Brain microvascular endothelial cell (primary cell): ENCODE measurements around the gene GSN.

ENCODE experiments used
- DNase-seq: peaks from one replicate; pipeline ENCODE4 v3.0.0-alpha.2; 2020
- H3K27ac ChIP-seq: fragments of 250-450 bp; sonication (Bioruptor Pico); 2 replicates; pipeline ENCODE4 v1.5.1; 2020; ENCODE audit warnings: mild to moderate bottlenecking, moderate library complexity
- H3K27me3 ChIP-seq: fragments of 250-450 bp; sonication (Bioruptor Pico); replicated peaks from 2 replicates; pipeline ENCODE4 v1.5.1; 2020; ENCODE audit warnings: mild to moderate bottlenecking
- H3K36me3 ChIP-seq: fragments of 250-450 bp; sonication (Bioruptor Pico); replicated peaks from 2 replicates; pipeline ENCODE4 v1.5.1; 2020; ENCODE audit warnings: mild to moderate bottlenecking
- H3K4me3 ChIP-seq: 2 replicates; pipeline ENCODE4 v1.5.1; 2011; ENCODE audit warnings: low read depth, mild to moderate bottlenecking, control low read depth, low read length, moderate library complexity
- CTCF ChIP-seq: IDR thresholded peaks from 2 replicates; pipeline ENCODE4 v1.5.1; 2011; ENCODE audit warnings: low read depth, mild to moderate bottlenecking, moderate library complexity, low read length, control low read depth, inconsistent platforms; ENCODE audit errors: missing control alignments
- in situ Hi-C: cut with HindIII; loops from 2 replicates; pipeline ENCODE4 v1.10.0; 2017; ENCODE audit warnings: low sequenced_read_pairs, low pct_ligation_motif_present

Gene GSN

GRCh38 chr9:121340676-121341392 lies 72.9 kb downstream of the GSN start:
- DNase-seq: no peak
- in situ Hi-C loops: no loop called here
- Histone ChIP-seq H3K27me3 (no peaks in the 10 kb centered on the region), H3K36me3 (no peaks in the 10 kb centered on the region), H3K4me3 (no peak overlapping the region), H3K27ac (no peak overlapping the region)
- TF ChIP-seq CTCF: no peak

- Histone ChIP-seq H3K27me3 (no peaks in the 10 kb centered on the region), H3K27ac (no peak overlapping the region), H3K4me3 (no peak overlapping the region), H3K36me3 (no peaks in the 10 kb centered on the region)
- no peak for DNase-seq
- no peak for TF ChIP-seq CTCF
- in situ Hi-C loops: no loop called here
These were observed 76.2 kb downstream of the GSN start for GRCh38 chr9:121344184-121344583.

- no peak for DNase-seq
- TF ChIP-seq CTCF: no peak
- Histone ChIP-seq H3K36me3 (no peaks in the 10 kb centered on the region), H3K4me3 (no peak overlapping the region), H3K27ac (no peak overlapping the region), H3K27me3 (no peaks in the 10 kb centered on the region)
- in situ Hi-C loops: no loop called here
These were observed 77.1 kb downstream of the GSN start for GRCh38 chr9:121345070-121345469.

GRCh38 chr9:121348221-121348620 lies 80.3 kb downstream of the GSN start:
- in situ Hi-C loops: no loop called here
- Histone ChIP-seq H3K27ac (no peak overlapping the region), H3K27me3 (no peaks in the 10 kb centered on the region), H3K36me3 (no peaks in the 10 kb centered on the region), H3K4me3 (no peak overlapping the region)
- no peak for TF ChIP-seq CTCF
- DNase-seq: no peak

GRCh38 chr9:121349009-121349408 lies 81.0 kb downstream of the GSN start:
- no peaks in the 10 kb centered on the region for H3K36me3 ChIP-seq
- no peaks in the 10 kb centered on the region for H3K27me3 ChIP-seq
- H3K27ac ChIP-seq: no peak overlapping the region
- in situ Hi-C loops: no loop called here
- H3K4me3 ChIP-seq: no peak overlapping the region
- DNase-seq: no peak
- no peak for TF ChIP-seq CTCF

GRCh38 chr9:121350036-121350435 lies 82.1 kb downstream of the GSN start:
- H3K4me3 ChIP-seq: no peak overlapping the region
- no peak overlapping the region for H3K27ac ChIP-seq
- DNase-seq: no peak
- H3K36me3 ChIP-seq: no peaks in the 10 kb centered on the region
- in situ Hi-C loops: no loop called here
- no peaks in the 10 kb centered on the region for H3K27me3 ChIP-seq
- TF ChIP-seq CTCF: no peak
